ENCODE results near the gene CD80.

DNA sequence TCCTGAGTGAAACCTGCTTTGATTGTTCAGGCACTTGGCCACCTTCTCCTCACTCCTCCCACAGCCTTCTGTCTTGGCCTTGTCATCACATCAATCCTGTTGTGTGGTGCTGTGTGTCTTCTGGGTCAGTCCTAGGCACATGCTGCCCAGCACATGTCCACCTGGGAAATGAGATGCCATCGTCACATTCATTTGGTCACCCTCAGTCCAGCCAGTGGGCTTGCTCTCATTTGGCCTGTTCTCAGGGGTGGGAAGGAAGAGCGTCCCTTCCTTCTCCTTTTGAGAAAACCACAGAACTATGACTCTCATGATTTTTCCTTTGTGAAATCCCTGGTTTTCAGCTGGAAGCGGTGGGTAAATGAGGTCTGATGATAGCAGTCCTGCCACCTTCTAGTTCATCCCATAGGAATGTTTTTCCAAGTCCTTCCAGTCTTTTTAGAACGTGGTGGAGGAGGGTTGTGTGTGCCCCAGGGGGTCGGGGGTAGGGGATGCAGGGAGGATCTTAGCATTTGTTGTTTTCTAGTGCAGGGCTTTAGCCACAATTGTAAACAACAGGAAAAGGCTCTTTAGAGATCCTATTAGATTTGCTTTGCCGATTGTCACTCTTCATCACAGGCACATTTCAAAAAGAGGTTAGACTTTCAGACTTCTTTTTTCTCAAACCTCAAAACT lies 29.8 kb upstream of the CD80 start:
- TF ChIP-seq, protein P1, sequence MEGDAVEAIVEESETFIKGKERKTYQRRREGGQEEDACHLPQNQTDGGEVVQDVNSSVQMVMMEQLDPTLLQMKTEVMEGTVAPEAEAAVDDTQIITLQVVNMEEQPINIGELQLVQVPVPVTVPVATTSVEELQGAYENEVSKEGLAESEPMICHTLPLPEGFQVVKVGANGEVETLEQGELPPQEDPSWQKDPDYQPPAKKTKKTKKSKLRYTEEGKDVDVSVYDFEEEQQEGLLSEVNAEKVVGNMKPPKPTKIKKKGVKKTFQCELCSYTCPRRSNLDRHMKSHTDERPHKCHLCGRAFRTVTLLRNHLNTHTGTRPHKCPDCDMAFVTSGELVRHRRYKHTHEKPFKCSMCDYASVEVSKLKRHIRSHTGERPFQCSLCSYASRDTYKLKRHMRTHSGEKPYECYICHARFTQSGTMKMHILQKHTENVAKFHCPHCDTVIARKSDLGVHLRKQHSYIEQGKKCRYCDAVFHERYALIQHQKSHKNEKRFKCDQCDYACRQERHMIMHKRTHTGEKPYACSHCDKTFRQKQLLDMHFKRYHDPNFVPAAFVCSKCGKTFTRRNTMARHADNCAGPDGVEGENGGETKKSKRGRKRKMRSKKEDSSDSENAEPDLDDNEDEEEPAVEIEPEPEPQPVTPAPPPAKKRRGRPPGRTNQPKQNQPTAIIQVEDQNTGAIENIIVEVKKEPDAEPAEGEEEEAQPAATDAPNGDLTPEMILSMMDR (IDR thresholded peaks at IDR 0.05) = no peak
- TF ChIP-seq POLR2A (IDR thresholded peaks at IDR 0.05) (no peak), EP300 (IDR thresholded peaks at IDR 0.05) (no peak)

All from ovary (tissue), 3 donors.